ENCODE measurements around the gene OR8S1. TPM values are rescaled to one million over a fixed set of nuclear protein-coding genes. Genes with fewer than 3 reads are reported as not detected.

The OR8S1 gene
- total RNA-seq (2022) (not detected in 2 replicates), Bru-seq, nascent RNA (not detected), BruChase-seq, experiment 1, labeled RNA remaining after a 6-hour chase (not detected), BruChase-seq, experiment 2, labeled RNA remaining after a 2-hour chase (not detected)
- long read RNA-seq: 0 reads

GRCh38 chr12:48525332-48525731, at the start of gene OR8S1:
Gene OR8S1 (plus strand): TSS chr12:48525632. CDS start chr12:48525632, 0 bp downstream.
- CTCF ChIA-PET: no interaction called here
- no peaks in the 10 kb centered on the region for H3K36me3 Mint-ChIP-seq (ENCODE audit: insufficient read depth, unreplicated experiment)
- H3K9me3 Mint-ChIP-seq (ENCODE audit: unreplicated experiment): no peaks in the 10 kb centered on the region
- DNase-seq (ENCODE audit: unreplicated experiment): no peak
- no peak within 1 kb of the TSS for H3K4me3 Mint-ChIP-seq (ENCODE audit: unreplicated experiment)
- POLR2A ChIA-PET: no interaction called here
- no peak for TF ChIP-seq CTCF (IDR thresholded peaks at IDR 0.05; ENCODE audit: unreplicated experiment)
- H3K4me1 Mint-ChIP-seq (ENCODE audit: insufficient read depth, unreplicated experiment): no peaks in the 10 kb centered on the region
- H3K27ac Mint-ChIP-seq (ENCODE audit: low read depth, unreplicated experiment): no peak within 1 kb of the TSS
- no TSS peak for BruUV-seq (replicated peaks)
- no peaks in the 10 kb centered on the region for H3K27me3 Mint-ChIP-seq (ENCODE audit: insufficient read depth, unreplicated experiment)
- intact Hi-C loops (cut with micrococcal nuclease): no loop called here

- H3K36me3 Mint-ChIP-seq (ENCODE audit: insufficient read depth, unreplicated experiment): peaks cover 11% of the 10 kb centered on the region
- no peak within 1 kb of the TSS for H3K4me3 Mint-ChIP-seq (ENCODE audit: unreplicated experiment)
- ChIA-PET CTCF (interaction anchor here (1.5 kb wide), 1 partner anchor 136 kb away, joined by 3 read pairs; no protein-coding TSS in a partner anchor), POLR2A (interaction anchor here (0.6 kb wide), 1 partner anchor 36 kb away, joined by 4 read pairs; no protein-coding TSS in a partner anchor)
- DNase-seq (ENCODE audit: unreplicated experiment): no peak
- no peaks in the 10 kb centered on the region for H3K9me3 Mint-ChIP-seq (ENCODE audit: unreplicated experiment)
- H3K4me1 Mint-ChIP-seq (ENCODE audit: insufficient read depth, unreplicated experiment): no peaks in the 10 kb centered on the region
- peaks cover 4% of the 10 kb centered on the region for H3K27me3 Mint-ChIP-seq (ENCODE audit: insufficient read depth, unreplicated experiment)
- no TSS peak for BruUV-seq (replicated peaks)
- no peak for TF ChIP-seq CTCF (IDR thresholded peaks at IDR 0.05; ENCODE audit: unreplicated experiment)
- intact Hi-C loops (cut with micrococcal nuclease): no loop called here
- H3K27ac Mint-ChIP-seq (ENCODE audit: low read depth, unreplicated experiment): no peak within 1 kb of the TSS
Measured at GRCh38 chr12:48482198-48482597, 43.2 kb upstream of the OR8S1 start, which contains the start of gene C12orf54. Gene C12orf54 (plus strand): TSS chr12:48482498. CDS start chr12:48483297, 799 bp downstream.

- CTCF ChIA-PET: no interaction called here
- Mint-ChIP-seq H3K27ac (ENCODE audit: low read depth, unreplicated experiment) (no peak overlapping the region), H3K4me3 (ENCODE audit: unreplicated experiment) (no peak overlapping the region), H3K9me3 (ENCODE audit: unreplicated experiment) (no peaks in the 10 kb centered on the region), H3K4me1 (ENCODE audit: insufficient read depth, unreplicated experiment) (no peaks in the 10 kb centered on the region), H3K36me3 (ENCODE audit: insufficient read depth, unreplicated experiment) (peaks cover 11% of the 10 kb centered on the region), H3K27me3 (ENCODE audit: insufficient read depth, unreplicated experiment) (no peaks in the 10 kb centered on the region)
- intact Hi-C loops (cut with micrococcal nuclease): no loop called here
- POLR2A ChIA-PET: no interaction called here
- BruUV-seq (replicated peaks): no TSS peak
- TF ChIP-seq CTCF (IDR thresholded peaks at IDR 0.05; ENCODE audit: unreplicated experiment): no peak
- no peak for DNase-seq (ENCODE audit: unreplicated experiment)
Measured at GRCh38 chr12:48482930-48483329, 42.5 kb upstream of the OR8S1 start.

GRCh38 chr12:48486261-48486660, 39.2 kb upstream of the OR8S1 start:
- ChIA-PET CTCF (interaction anchor here (1.1 kb wide), 1 partner anchor 188 kb away, joined by 3 read pairs; no protein-coding TSS in a partner anchor), POLR2A (interaction anchor here (0.7 kb wide), 1 partner anchor 33 kb away, joined by 3 read pairs; no protein-coding TSS in a partner anchor)
- Mint-ChIP-seq H3K36me3 (ENCODE audit: insufficient read depth, unreplicated experiment) (peaks cover 5% of the 10 kb centered on the region), H3K27ac (ENCODE audit: low read depth, unreplicated experiment) (no peak overlapping the region), H3K4me1 (ENCODE audit: insufficient read depth, unreplicated experiment) (peaks cover 9% of the 10 kb centered on the region), H3K4me3 (ENCODE audit: unreplicated experiment) (no peak overlapping the region), H3K27me3 (ENCODE audit: insufficient read depth, unreplicated experiment) (no peaks in the 10 kb centered on the region), H3K9me3 (ENCODE audit: unreplicated experiment) (no peaks in the 10 kb centered on the region)
- no TSS peak for BruUV-seq (replicated peaks)
- TF ChIP-seq CTCF (IDR thresholded peaks at IDR 0.05; ENCODE audit: unreplicated experiment): no peak
- DNase-seq (ENCODE audit: unreplicated experiment): no peak
- intact Hi-C loops (cut with micrococcal nuclease): no loop called here
